Loucy (cell line): ENCODE data around the gene MYBL2.

Source experiments
- EZH2phosphoT487 ChIP-seq: fragments of 200-600 bp; IDR thresholded peaks from 2 replicates; pipeline ENCODE4 v1.6.1; 2018; ENCODE audit warnings: antibody characterized with exemption, mild to moderate bottlenecking, moderate library complexity, borderline replicate concordance
- TF ChIP-seq, protein P1 (sequence below): fragments of 200-600 bp; sonication (generic); conservative IDR thresholded peaks from 2 replicates; pipeline ENCODE4 v1.5.1; 2014; ENCODE audit warnings: mild to moderate bottlenecking, antibody characterized with exemption, low read length

DNA sequence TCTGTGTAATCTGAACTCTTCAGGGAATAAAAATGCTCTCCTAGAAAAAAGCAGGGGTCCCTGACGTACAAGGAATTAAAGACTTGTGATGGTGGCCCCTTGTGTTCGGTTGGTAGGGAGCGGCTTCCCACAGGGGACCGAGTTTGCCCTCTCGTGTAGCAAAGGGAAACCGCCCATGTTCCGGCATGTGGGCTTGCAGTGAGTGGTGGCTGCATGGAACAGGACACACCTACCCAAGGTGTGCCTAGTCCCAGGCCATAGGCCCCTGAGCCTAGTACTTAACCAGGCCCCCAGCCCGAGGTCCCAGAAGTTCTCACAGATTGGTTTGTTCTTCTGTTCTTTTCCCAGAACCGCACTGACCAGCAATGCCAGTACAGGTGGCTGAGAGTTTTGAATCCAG, 15.5 kb downstream of the MYBL2 start:
- TF ChIP-seq, protein P1, sequence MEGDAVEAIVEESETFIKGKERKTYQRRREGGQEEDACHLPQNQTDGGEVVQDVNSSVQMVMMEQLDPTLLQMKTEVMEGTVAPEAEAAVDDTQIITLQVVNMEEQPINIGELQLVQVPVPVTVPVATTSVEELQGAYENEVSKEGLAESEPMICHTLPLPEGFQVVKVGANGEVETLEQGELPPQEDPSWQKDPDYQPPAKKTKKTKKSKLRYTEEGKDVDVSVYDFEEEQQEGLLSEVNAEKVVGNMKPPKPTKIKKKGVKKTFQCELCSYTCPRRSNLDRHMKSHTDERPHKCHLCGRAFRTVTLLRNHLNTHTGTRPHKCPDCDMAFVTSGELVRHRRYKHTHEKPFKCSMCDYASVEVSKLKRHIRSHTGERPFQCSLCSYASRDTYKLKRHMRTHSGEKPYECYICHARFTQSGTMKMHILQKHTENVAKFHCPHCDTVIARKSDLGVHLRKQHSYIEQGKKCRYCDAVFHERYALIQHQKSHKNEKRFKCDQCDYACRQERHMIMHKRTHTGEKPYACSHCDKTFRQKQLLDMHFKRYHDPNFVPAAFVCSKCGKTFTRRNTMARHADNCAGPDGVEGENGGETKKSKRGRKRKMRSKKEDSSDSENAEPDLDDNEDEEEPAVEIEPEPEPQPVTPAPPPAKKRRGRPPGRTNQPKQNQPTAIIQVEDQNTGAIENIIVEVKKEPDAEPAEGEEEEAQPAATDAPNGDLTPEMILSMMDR: no peak
- no peak for TF ChIP-seq EZH2phosphoT487
